Ishikawa (cell line): ENCODE results near the gene DRD3.

Experiments
- CEBPB ChIP-seq: IDR thresholded peaks from 2 replicates; pipeline ENCODE4 v1.6.1; 2012
- CREB1 ChIP-seq: IDR thresholded peaks from 2 replicates; pipeline ENCODE4 v1.6.1; 2012; ENCODE audit warnings: low read depth
- EGR1 ChIP-seq: IDR thresholded peaks from 2 replicates; pipeline ENCODE4 v1.6.1; 2012
- EP300 ChIP-seq: IDR thresholded peaks from 2 replicates; pipeline ENCODE4 v1.6.1; 2012; ENCODE audit warnings: borderline replicate concordance
- FOXM1 ChIP-seq: IDR thresholded peaks from 2 replicates; pipeline ENCODE4 v1.6.1; 2012; ENCODE audit warnings: low read depth, borderline replicate concordance
- NFIC ChIP-seq: IDR thresholded peaks from 2 replicates; pipeline ENCODE4 v1.6.1; 2012
- RAD21 ChIP-seq: IDR thresholded peaks from 2 replicates; pipeline ENCODE4 v1.6.1; 2012; ENCODE audit warnings: low read depth
- TAF1 ChIP-seq: IDR thresholded peaks from 2 replicates; pipeline ENCODE4 v1.6.1; 2012; ENCODE audit warnings: low read depth, mild to moderate bottlenecking
- TCF12 ChIP-seq: IDR thresholded peaks from 2 replicates; pipeline ENCODE4 v1.6.1; 2012; ENCODE audit warnings: low read depth
- TEAD4 ChIP-seq: IDR thresholded peaks from 2 replicates; pipeline ENCODE4 v1.6.1; 2012
- YY1 ChIP-seq: IDR thresholded peaks from 2 replicates; pipeline ENCODE4 v1.6.1; 2012; ENCODE audit warnings: low read depth
- ZBTB7A ChIP-seq: IDR thresholded peaks from 2 replicates; pipeline ENCODE4 v1.6.1; 2012; ENCODE audit warnings: low read depth
- TF ChIP-seq, protein P1 (sequence below): IDR thresholded peaks from 2 replicates; pipeline ENCODE4 v1.6.1; 2012
- TF ChIP-seq, protein P2 (sequence below): IDR thresholded peaks from 2 replicates; pipeline ENCODE4 v1.6.1; 2012; ENCODE audit warnings: low read depth, mild to moderate bottlenecking
- TF ChIP-seq, protein P3 (sequence below): IDR thresholded peaks from 2 replicates; pipeline ENCODE4 v1.6.1; 2012

DRD3 gene

DNA sequence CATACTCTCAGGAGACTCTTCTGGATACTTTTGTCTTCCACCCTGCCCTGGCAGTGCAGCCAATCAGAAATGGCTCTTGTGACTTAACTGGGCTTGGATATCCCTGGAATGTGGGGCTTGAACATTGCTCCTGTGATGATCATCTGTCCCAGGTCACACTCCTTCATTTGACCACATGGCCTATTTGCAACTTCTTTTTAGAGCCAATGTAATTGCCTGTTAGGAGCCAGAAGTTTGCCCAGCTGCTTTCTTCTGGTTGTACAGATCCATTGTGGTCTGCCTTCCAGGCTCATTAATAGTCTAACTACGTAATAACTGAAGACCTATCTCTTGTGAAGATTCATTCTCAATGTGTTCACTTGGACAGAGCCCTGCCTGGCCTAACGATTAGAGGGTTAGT lies 92.5 kb downstream of the DRD3 start:
- no peak for TF ChIP-seq RAD21
- no peak for TF ChIP-seq TCF12
- no peak for TF ChIP-seq YY1
- no peak for TF ChIP-seq CREB1
- no peak for TF ChIP-seq CEBPB
- TF ChIP-seq TAF1: no peak

DNA sequence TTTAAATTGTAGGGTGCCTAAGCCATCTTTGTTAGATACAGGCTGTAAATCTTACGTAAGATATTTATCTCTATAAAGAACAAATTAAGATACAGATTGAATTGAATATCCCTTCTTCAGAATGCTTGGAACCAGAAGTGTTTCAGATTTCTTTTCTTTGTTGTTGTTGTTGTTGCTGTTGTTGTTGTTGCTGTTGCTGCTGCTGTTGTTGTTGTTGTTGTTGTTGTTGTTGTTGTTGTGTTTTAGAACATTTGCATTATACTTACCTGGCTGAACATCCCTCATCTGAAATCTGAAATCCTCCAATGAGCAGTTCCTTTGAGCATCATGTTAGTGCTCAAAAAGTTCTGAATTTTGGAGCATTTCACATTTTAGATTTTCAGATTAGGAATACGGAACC lies 95.7 kb downstream of the DRD3 start:
- TF ChIP-seq EP300 (no peak), YY1 (no peak), CEBPB (no peak)
- TF ChIP-seq, protein P1, sequence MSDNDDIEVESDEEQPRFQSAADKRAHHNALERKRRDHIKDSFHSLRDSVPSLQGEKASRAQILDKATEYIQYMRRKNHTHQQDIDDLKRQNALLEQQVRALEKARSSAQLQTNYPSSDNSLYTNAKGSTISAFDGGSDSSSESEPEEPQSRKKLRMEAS: no peak

DNA sequence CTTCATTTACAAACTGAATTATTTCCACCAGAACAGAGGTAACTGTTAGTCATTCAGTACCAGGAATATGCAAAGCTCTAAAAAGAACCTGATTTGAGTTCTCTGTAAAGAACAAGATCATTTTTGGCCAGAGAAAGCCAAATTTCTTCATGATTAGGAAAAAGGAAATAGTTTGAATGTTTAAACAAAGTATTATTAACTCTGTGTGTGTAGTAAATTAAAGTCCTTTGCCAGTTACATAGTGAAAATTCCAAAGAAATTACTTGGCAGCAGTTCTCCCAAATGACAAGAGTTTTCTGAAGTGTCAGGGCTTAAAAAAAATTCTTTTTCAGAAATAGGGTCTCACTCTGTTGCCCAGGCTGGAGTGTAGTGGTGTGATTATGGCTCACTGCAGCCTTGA lies 97.8 kb downstream of the DRD3 start:
- no peak for TF ChIP-seq EP300
- no peak for TF ChIP-seq TCF12
- no peak for TF ChIP-seq YY1
- TF ChIP-seq TEAD4: no peak
- TF ChIP-seq, protein P1: no peak
- no peak for TF ChIP-seq FOXM1
- no peak for TF ChIP-seq NFIC
- no peak for TF ChIP-seq CEBPB
- TF ChIP-seq, protein P2, sequence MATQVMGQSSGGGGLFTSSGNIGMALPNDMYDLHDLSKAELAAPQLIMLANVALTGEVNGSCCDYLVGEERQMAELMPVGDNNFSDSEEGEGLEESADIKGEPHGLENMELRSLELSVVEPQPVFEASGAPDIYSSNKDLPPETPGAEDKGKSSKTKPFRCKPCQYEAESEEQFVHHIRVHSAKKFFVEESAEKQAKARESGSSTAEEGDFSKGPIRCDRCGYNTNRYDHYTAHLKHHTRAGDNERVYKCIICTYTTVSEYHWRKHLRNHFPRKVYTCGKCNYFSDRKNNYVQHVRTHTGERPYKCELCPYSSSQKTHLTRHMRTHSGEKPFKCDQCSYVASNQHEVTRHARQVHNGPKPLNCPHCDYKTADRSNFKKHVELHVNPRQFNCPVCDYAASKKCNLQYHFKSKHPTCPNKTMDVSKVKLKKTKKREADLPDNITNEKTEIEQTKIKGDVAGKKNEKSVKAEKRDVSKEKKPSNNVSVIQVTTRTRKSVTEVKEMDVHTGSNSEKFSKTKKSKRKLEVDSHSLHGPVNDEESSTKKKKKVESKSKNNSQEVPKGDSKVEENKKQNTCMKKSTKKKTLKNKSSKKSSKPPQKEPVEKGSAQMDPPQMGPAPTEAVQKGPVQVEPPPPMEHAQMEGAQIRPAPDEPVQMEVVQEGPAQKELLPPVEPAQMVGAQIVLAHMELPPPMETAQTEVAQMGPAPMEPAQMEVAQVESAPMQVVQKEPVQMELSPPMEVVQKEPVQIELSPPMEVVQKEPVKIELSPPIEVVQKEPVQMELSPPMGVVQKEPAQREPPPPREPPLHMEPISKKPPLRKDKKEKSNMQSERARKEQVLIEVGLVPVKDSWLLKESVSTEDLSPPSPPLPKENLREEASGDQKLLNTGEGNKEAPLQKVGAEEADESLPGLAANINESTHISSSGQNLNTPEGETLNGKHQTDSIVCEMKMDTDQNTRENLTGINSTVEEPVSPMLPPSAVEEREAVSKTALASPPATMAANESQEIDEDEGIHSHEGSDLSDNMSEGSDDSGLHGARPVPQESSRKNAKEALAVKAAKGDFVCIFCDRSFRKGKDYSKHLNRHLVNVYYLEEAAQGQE: no peak
- TF ChIP-seq, protein P3, sequence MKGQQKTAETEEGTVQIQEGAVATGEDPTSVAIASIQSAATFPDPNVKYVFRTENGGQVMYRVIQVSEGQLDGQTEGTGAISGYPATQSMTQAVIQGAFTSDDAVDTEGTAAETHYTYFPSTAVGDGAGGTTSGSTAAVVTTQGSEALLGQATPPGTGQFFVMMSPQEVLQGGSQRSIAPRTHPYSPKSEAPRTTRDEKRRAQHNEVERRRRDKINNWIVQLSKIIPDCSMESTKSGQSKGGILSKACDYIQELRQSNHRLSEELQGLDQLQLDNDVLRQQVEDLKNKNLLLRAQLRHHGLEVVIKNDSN: no peak
- no peak for TF ChIP-seq RAD21
- no peak for TF ChIP-seq TAF1

DNA sequence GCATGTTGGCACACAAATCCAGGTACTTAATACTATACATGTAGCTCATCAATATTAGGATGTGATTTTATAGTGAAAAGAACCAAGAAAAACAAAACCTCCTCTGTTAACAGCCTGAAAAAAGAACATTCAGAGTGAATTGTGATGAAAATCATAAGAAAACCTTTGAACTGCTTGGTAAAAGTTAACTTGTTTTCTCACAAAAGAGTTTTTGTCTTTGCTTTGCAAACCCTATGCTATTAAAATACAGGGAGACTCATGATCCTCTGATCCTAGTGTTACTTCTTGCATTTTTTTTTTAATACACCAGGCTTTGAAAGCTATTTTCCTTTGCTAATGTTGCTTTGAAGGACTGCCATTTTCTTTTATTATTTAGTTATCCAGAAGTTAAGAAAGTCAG lies 98.7 kb downstream of the DRD3 start:
- TF ChIP-seq NFIC: no peak

DNA sequence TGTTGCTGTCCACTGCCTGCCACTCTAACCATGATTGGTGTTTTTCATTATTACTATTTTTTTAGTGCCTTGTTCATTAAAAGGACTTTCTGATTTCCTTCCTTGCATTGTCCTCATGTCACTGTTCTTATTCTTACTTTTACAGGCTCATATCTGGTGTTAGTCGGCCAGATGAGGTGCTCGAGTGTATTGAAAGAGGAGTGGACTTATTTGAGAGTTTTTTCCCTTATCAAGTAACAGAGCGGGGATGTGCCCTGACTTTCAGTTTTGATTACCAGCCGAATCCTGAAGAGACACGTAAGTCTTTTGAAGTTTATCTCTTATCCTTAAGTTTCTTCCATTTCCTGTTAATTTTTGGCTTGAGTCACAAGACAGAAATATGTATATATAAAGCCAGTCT lies 99.1 kb downstream of the DRD3 start:
- TF ChIP-seq RAD21: no peak
- TF ChIP-seq YY1: no peak
- TF ChIP-seq NFIC: no peak
- TF ChIP-seq EGR1: no peak
- TF ChIP-seq CEBPB: no peak
- no peak for TF ChIP-seq EP300
- TF ChIP-seq, protein P1: no peak
- TF ChIP-seq TAF1: no peak
- no peak for TF ChIP-seq TCF12
- TF ChIP-seq, protein P2: no peak
- no peak for TF ChIP-seq TEAD4
- no peak for TF ChIP-seq FOXM1
- TF ChIP-seq, protein P3: no peak
- TF ChIP-seq ZBTB7A: no peak
- TF ChIP-seq CREB1: no peak

DNA sequence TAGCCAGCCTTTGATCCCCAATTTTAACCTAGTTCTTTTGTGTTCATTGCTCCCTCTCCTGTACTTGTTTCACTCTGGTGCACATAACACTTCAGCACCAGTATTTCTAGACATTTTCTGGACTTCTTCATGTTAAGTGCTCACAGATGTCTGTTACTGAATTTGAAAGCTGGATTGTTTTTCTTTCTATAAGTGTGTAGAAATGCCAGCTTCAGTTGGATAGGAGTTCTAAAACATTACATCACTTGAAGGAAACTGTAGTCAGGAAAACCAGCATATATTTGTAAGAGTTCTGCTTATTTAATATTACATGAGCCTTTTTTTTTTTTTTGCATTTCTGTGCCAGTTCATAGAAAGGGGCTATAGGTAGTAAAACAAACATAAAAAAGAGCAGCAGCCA lies 100.7 kb downstream of the DRD3 start:
- TF ChIP-seq YY1 (no peak), NFIC (no peak), TAF1 (no peak), RAD21 (no peak), TCF12 (no peak), EGR1 (no peak), ZBTB7A (no peak), CEBPB (no peak), FOXM1 (no peak), CREB1 (no peak), TEAD4 (no peak), EP300 (no peak)
- TF ChIP-seq, protein P2: no peak
- TF ChIP-seq, protein P3: no peak
- TF ChIP-seq, protein P1: no peak
